ENCODE measurements around the gene BACE2. TPM values are rescaled to one million over a fixed set of nuclear protein-coding genes. Genes with fewer than 3 reads are reported as not detected.

The BACE2 gene
- total RNA-seq, 1 experiment from 2014 or later: not detected

GRCh38 chr21:41164981-41165655, 2.8 kb upstream of the BACE2 start:
- no peaks in the 10 kb centered on the region for H3K9me3 ChIP-seq (ENCODE audit: low read length)
- no peaks in the 10 kb centered on the region for H3K4me1 ChIP-seq (ENCODE audit: low read length)
- no peak for DNase-seq
- H3K79me2 ChIP-seq (ENCODE audit: low read length): no peaks in the 10 kb centered on the region
- H4K20me1 ChIP-seq (ENCODE audit: insufficient read depth, low read depth, low read length): no peaks in the 10 kb centered on the region
- no peaks in the 10 kb centered on the region for H3K9me2 ChIP-seq (replicated peaks; ENCODE audit: insufficient read depth, low read length)
- no peaks in the 10 kb centered on the region for H3K36me3 ChIP-seq (ENCODE audit: insufficient read depth, low read length)
- H3K27ac ChIP-seq (ENCODE audit: low read length): no peak overlapping the region
- no peak overlapping the region for H3K4me3 ChIP-seq (ENCODE audit: low read length)
- no peak overlapping the region for H3K9ac ChIP-seq (ENCODE audit: low read length)
- H3K27me3 ChIP-seq (ENCODE audit: low read length): no peaks in the 10 kb centered on the region
- H2AFZ ChIP-seq (ENCODE audit: low read length): no peak overlapping the region
- H3K4me2 ChIP-seq (ENCODE audit: low read depth, low read length, poor library complexity, severe bottlenecking): no peak overlapping the region

- no peak overlapping the region for H3K27ac ChIP-seq (ENCODE audit: low read length)
- H3K79me2 ChIP-seq (ENCODE audit: low read length): no peaks in the 10 kb centered on the region
- DNase-seq: no peak
- H3K9ac ChIP-seq (ENCODE audit: low read length): no peak overlapping the region
- no peaks in the 10 kb centered on the region for H3K9me2 ChIP-seq (replicated peaks; ENCODE audit: insufficient read depth, low read length)
- no peaks in the 10 kb centered on the region for H3K27me3 ChIP-seq (ENCODE audit: low read length)
- no peaks in the 10 kb centered on the region for H3K4me1 ChIP-seq (ENCODE audit: low read length)
- no peak overlapping the region for H2AFZ ChIP-seq (ENCODE audit: low read length)
- H3K9me3 ChIP-seq (ENCODE audit: low read length): no peaks in the 10 kb centered on the region
- H3K36me3 ChIP-seq (ENCODE audit: insufficient read depth, low read length): no peaks in the 10 kb centered on the region
- no peaks in the 10 kb centered on the region for H4K20me1 ChIP-seq (ENCODE audit: insufficient read depth, low read depth, low read length)
- H3K4me2 ChIP-seq (ENCODE audit: low read depth, low read length, poor library complexity, severe bottlenecking): no peak overlapping the region
- H3K4me3 ChIP-seq (ENCODE audit: low read length): no peak overlapping the region
Measured at GRCh38 chr21:41166884-41167283, 1.1 kb upstream of the BACE2 start.

GRCh38 chr21:41168391-41169257, 664 bp downstream of the BACE2 start:
- Histone ChIP-seq H3K36me3 (ENCODE audit: insufficient read depth, low read length) (no peaks in the 10 kb centered on the region), H3K9ac (ENCODE audit: low read length) (no peak overlapping the region), H2AFZ (ENCODE audit: low read length) (no peak overlapping the region), H3K27ac (ENCODE audit: low read length) (no peak overlapping the region), H3K4me1 (ENCODE audit: low read length) (no peaks in the 10 kb centered on the region), H3K9me2 (replicated peaks; ENCODE audit: insufficient read depth, low read length) (no peaks in the 10 kb centered on the region), H3K9me3 (ENCODE audit: low read length) (no peaks in the 10 kb centered on the region), H3K4me3 (ENCODE audit: low read length) (no peak overlapping the region), H3K79me2 (ENCODE audit: low read length) (no peaks in the 10 kb centered on the region), H3K4me2 (ENCODE audit: low read depth, low read length, poor library complexity, severe bottlenecking) (no peak overlapping the region), H4K20me1 (ENCODE audit: insufficient read depth, low read depth, low read length) (no peaks in the 10 kb centered on the region), H3K27me3 (ENCODE audit: low read length) (no peaks in the 10 kb centered on the region)
- no peak for DNase-seq

GRCh38 chr21:41169258-41169576, 1.3 kb downstream of the BACE2 start:
- no peak overlapping the region for H3K4me2 ChIP-seq (ENCODE audit: low read depth, low read length, poor library complexity, severe bottlenecking)
- no peak for DNase-seq
- no peaks in the 10 kb centered on the region for H3K36me3 ChIP-seq (ENCODE audit: insufficient read depth, low read length)
- no peak overlapping the region for H3K4me3 ChIP-seq (ENCODE audit: low read length)
- H3K27ac ChIP-seq (ENCODE audit: low read length): no peak overlapping the region
- no peaks in the 10 kb centered on the region for H3K79me2 ChIP-seq (ENCODE audit: low read length)
- H3K9ac ChIP-seq (ENCODE audit: low read length): no peak overlapping the region
- H3K9me3 ChIP-seq (ENCODE audit: low read length): no peaks in the 10 kb centered on the region
- no peak overlapping the region for H2AFZ ChIP-seq (ENCODE audit: low read length)
- no peaks in the 10 kb centered on the region for H3K9me2 ChIP-seq (replicated peaks; ENCODE audit: insufficient read depth, low read length)
- H4K20me1 ChIP-seq (ENCODE audit: insufficient read depth, low read depth, low read length): no peaks in the 10 kb centered on the region
- no peaks in the 10 kb centered on the region for H3K27me3 ChIP-seq (ENCODE audit: low read length)
- H3K4me1 ChIP-seq (ENCODE audit: low read length): no peaks in the 10 kb centered on the region

- Histone ChIP-seq H3K36me3 (ENCODE audit: insufficient read depth, low read length) (no peaks in the 10 kb centered on the region), H3K4me3 (ENCODE audit: low read length) (no peak overlapping the region), H3K79me2 (ENCODE audit: low read length) (no peaks in the 10 kb centered on the region), H3K27me3 (ENCODE audit: low read length) (no peaks in the 10 kb centered on the region), H3K9me2 (replicated peaks; ENCODE audit: insufficient read depth, low read length) (no peaks in the 10 kb centered on the region), H3K4me2 (ENCODE audit: low read depth, low read length, poor library complexity, severe bottlenecking) (no peak overlapping the region), H2AFZ (ENCODE audit: low read length) (no peak overlapping the region), H3K9ac (ENCODE audit: low read length) (no peak overlapping the region), H4K20me1 (ENCODE audit: insufficient read depth, low read depth, low read length) (no peaks in the 10 kb centered on the region), H3K4me1 (ENCODE audit: low read length) (no peaks in the 10 kb centered on the region), H3K9me3 (ENCODE audit: low read length) (no peaks in the 10 kb centered on the region), H3K27ac (ENCODE audit: low read length) (no peak overlapping the region)
- DNase-seq: no peak
Measured at GRCh38 chr21:41169701-41170100, 1.7 kb downstream of the BACE2 start.

GRCh38 chr21:41170442-41170841, 2.5 kb downstream of the BACE2 start:
- Histone ChIP-seq H3K79me2 (ENCODE audit: low read length) (no peaks in the 10 kb centered on the region), H4K20me1 (ENCODE audit: insufficient read depth, low read depth, low read length) (no peaks in the 10 kb centered on the region), H3K27ac (ENCODE audit: low read length) (no peak overlapping the region), H3K36me3 (ENCODE audit: insufficient read depth, low read length) (no peaks in the 10 kb centered on the region), H3K4me2 (ENCODE audit: low read depth, low read length, poor library complexity, severe bottlenecking) (no peak overlapping the region), H3K9me2 (replicated peaks; ENCODE audit: insufficient read depth, low read length) (no peaks in the 10 kb centered on the region), H3K4me1 (ENCODE audit: low read length) (no peaks in the 10 kb centered on the region), H3K27me3 (ENCODE audit: low read length) (no peaks in the 10 kb centered on the region), H3K9ac (ENCODE audit: low read length) (no peak overlapping the region), H2AFZ (ENCODE audit: low read length) (no peak overlapping the region), H3K9me3 (ENCODE audit: low read length) (no peaks in the 10 kb centered on the region), H3K4me3 (ENCODE audit: low read length) (no peak overlapping the region)
- DNase-seq: peak; percentile 57

GRCh38 chr21:41170859-41171609, 3.1 kb downstream of the BACE2 start:
- Histone ChIP-seq H3K4me1 (ENCODE audit: low read length) (no peaks in the 10 kb centered on the region), H3K4me2 (ENCODE audit: low read depth, low read length, poor library complexity, severe bottlenecking) (no peak overlapping the region), H3K9ac (ENCODE audit: low read length) (no peak overlapping the region)

GRCh38 chr21:41175080-41175479, 7.1 kb downstream of the BACE2 start:
- Histone ChIP-seq H3K4me3 (ENCODE audit: low read length) (no peak overlapping the region), H3K79me2 (ENCODE audit: low read length) (no peaks in the 10 kb centered on the region), H3K4me2 (ENCODE audit: low read depth, low read length, poor library complexity, severe bottlenecking) (no peak overlapping the region), H3K27ac (ENCODE audit: low read length) (no peak overlapping the region), H3K4me1 (ENCODE audit: low read length) (no peaks in the 10 kb centered on the region), H3K9me2 (replicated peaks; ENCODE audit: insufficient read depth, low read length) (no peaks in the 10 kb centered on the region), H3K9ac (ENCODE audit: low read length) (no peak overlapping the region), H3K9me3 (ENCODE audit: low read length) (no peaks in the 10 kb centered on the region), H4K20me1 (ENCODE audit: insufficient read depth, low read depth, low read length) (no peaks in the 10 kb centered on the region), H3K27me3 (ENCODE audit: low read length) (no peaks in the 10 kb centered on the region), H2AFZ (ENCODE audit: low read length) (no peak overlapping the region), H3K36me3 (ENCODE audit: insufficient read depth, low read length) (no peaks in the 10 kb centered on the region)
- no peak for DNase-seq

More at GRCh38 chr21:41170859-41171609, 3.1 kb downstream of the BACE2 start:
- no peak for DNase-seq
- Histone ChIP-seq H3K9me3 (ENCODE audit: low read length) (no peaks in the 10 kb centered on the region), H3K4me3 (ENCODE audit: low read length) (no peak overlapping the region), H3K27ac (ENCODE audit: low read length) (no peak overlapping the region), H3K36me3 (ENCODE audit: insufficient read depth, low read length) (no peaks in the 10 kb centered on the region), H4K20me1 (ENCODE audit: insufficient read depth, low read depth, low read length) (no peaks in the 10 kb centered on the region), H3K27me3 (ENCODE audit: low read length) (no peaks in the 10 kb centered on the region), H3K79me2 (ENCODE audit: low read length) (no peaks in the 10 kb centered on the region), H3K9me2 (replicated peaks; ENCODE audit: insufficient read depth, low read length) (no peaks in the 10 kb centered on the region), H2AFZ (ENCODE audit: low read length) (no peak overlapping the region)

All from Karpas-422 (cell line).